Loucy (cell line): Measurements from ENCODE around the gene H3-3A.

ENCODE experiments used
- CTCF ChIP-seq: fragments of 200-600 bp; sonication (generic); conservative IDR thresholded peaks from 2 replicates; pipeline ENCODE4 v1.5.1; 2014; ENCODE audit warnings: mild to moderate bottlenecking, antibody characterized with exemption, low read length
- EZH2phosphoT487 ChIP-seq: fragments of 200-600 bp; IDR thresholded peaks from 2 replicates; pipeline ENCODE4 v1.6.1; 2018; ENCODE audit warnings: antibody characterized with exemption, mild to moderate bottlenecking, moderate library complexity, borderline replicate concordance

GRCh38 chr1:226033991-226034390 is 28.5 kb upstream of the H3-3A start:
- TF ChIP-seq CTCF: no peak
- no peak for TF ChIP-seq EZH2phosphoT487
